ENCODE measurements around the gene SEMA7A. TPM values are rescaled to one million over a fixed set of nuclear protein-coding genes. Genes with fewer than 3 reads are reported as not detected.
A peak's percentile ranks its signal among the peaks of the same experiment; 100 is the strongest.

The SEMA7A gene
- polyA plus RNA-seq, 1 donor from 2014 or later, result 5.0 TPM

GRCh38 chr15:74378848-74379247 lies 54.9 kb downstream of the SEMA7A start:
- H3K27me3 Mint-ChIP-seq, result no peaks in the 10 kb centered on the region
- H3K4me3 Mint-ChIP-seq, result peak overlapping the region in 1 of 4 donors; percentile 12
- H3K27ac Mint-ChIP-seq, result peak overlapping the region in 1 of 3 donors; percentile 92
- H3K4me1 Mint-ChIP-seq, result peaks cover 13 to 35% (median 23%) of the 10 kb centered on the region in 3 donors
- no peaks in the 10 kb centered on the region for H3K36me3 Mint-ChIP-seq
- no peaks in the 10 kb centered on the region for H3K9me3 Mint-ChIP-seq

GRCh38 chr15:74377831-74378766 lies 55.7 kb downstream of the SEMA7A start:
- H3K9me3 Mint-ChIP-seq, result no peaks in the 10 kb centered on the region
- no peak overlapping the region for H3K4me3 Mint-ChIP-seq
- H3K27me3 Mint-ChIP-seq, result no peaks in the 10 kb centered on the region
- peaks cover 9 to 33% (median 19%) of the 10 kb centered on the region in 3 donors for H3K4me1 Mint-ChIP-seq
- H3K36me3 Mint-ChIP-seq, result no peaks in the 10 kb centered on the region
- no peak overlapping the region for H3K27ac Mint-ChIP-seq

- Mint-ChIP-seq H3K27ac (peak overlapping the region in 2 of 3 donors; percentile 47 to 92), H3K4me3 (peak overlapping the region in 1 of 4 donors; percentile 73), H3K9me3 (no peaks in the 10 kb centered on the region), H3K4me1 (peaks cover 9 to 26% (median 13%) of the 10 kb centered on the region in 3 donors), H3K36me3 (no peaks in the 10 kb centered on the region), H3K27me3 (peaks cover under 1% of the 10 kb centered on the region)
These were observed 56.8 kb downstream of the SEMA7A start for GRCh38 chr15:74376825-74377581.

- Mint-ChIP-seq H3K27me3 (peaks cover 2% of the 10 kb centered on the region), H3K27ac (peak overlapping the region in 2 of 3 donors; percentile 47 to 92), H3K36me3 (no peaks in the 10 kb centered on the region), H3K4me1 (peaks cover 9 to 25% (median 13%) of the 10 kb centered on the region in 3 donors), H3K4me3 (peak overlapping the region in 2 of 4 donors; percentile 35 to 73), H3K9me3 (no peaks in the 10 kb centered on the region)
These were observed 57.5 kb downstream of the SEMA7A start for GRCh38 chr15:74376226-74376625.

GRCh38 chr15:74375303-74375693 lies 58.5 kb downstream of the SEMA7A start:
- Mint-ChIP-seq H3K4me1 (peaks cover 9 to 25% (median 13%) of the 10 kb centered on the region in 3 donors), H3K4me3 (peak overlapping the region; percentile 73 to 94 (median 88)), H3K27me3 (peaks cover 2% of the 10 kb centered on the region), H3K27ac (peak overlapping the region; percentile 41 to 91 (median 64)), H3K36me3 (no peaks in the 10 kb centered on the region), H3K9me3 (no peaks in the 10 kb centered on the region)

GRCh38 chr15:74374648-74375302 lies 59.0 kb downstream of the SEMA7A start:
- no peaks in the 10 kb centered on the region for H3K9me3 Mint-ChIP-seq
- H3K27me3 Mint-ChIP-seq, result peaks cover 5% of the 10 kb centered on the region
- H3K4me1 Mint-ChIP-seq, result peaks cover 9 to 25% (median 13%) of the 10 kb centered on the region in 3 donors
- H3K4me3 Mint-ChIP-seq, result peak overlapping the region; percentile 73 to 94 (median 88)
- no peaks in the 10 kb centered on the region for H3K36me3 Mint-ChIP-seq
- H3K27ac Mint-ChIP-seq, result peak overlapping the region; percentile 41 to 91 (median 64)

- Mint-ChIP-seq H3K4me1 (peaks cover 9 to 21% (median 13%) of the 10 kb centered on the region in 3 donors), H3K27ac (peak overlapping the region; percentile 40 to 91 (median 64)), H3K27me3 (peaks cover 5% of the 10 kb centered on the region), H3K9me3 (no peaks in the 10 kb centered on the region), H3K4me3 (peak overlapping the region; percentile 73 to 94 (median 88)), H3K36me3 (no peaks in the 10 kb centered on the region)
These were observed 59.8 kb downstream of the SEMA7A start for GRCh38 chr15:74373731-74374647.

- peak overlapping the region in 3 of 4 donors; percentile 66 to 83 (median 73) for H3K4me3 Mint-ChIP-seq
- peak overlapping the region in 2 of 3 donors; percentile 40 to 64 for H3K27ac Mint-ChIP-seq
- H3K4me1 Mint-ChIP-seq, result peaks cover 9 to 17% (median 13%) of the 10 kb centered on the region in 3 donors
- H3K27me3 Mint-ChIP-seq, result peaks cover 5% of the 10 kb centered on the region
- no peaks in the 10 kb centered on the region for H3K36me3 Mint-ChIP-seq
- no peaks in the 10 kb centered on the region for H3K9me3 Mint-ChIP-seq
These were observed 60.6 kb downstream of the SEMA7A start for GRCh38 chr15:74373056-74373650.

GRCh38 chr15:74370471-74370870 lies 63.3 kb downstream of the SEMA7A start:
- no peak overlapping the region for H3K4me3 Mint-ChIP-seq
- no peaks in the 10 kb centered on the region for H3K9me3 Mint-ChIP-seq
- no peaks in the 10 kb centered on the region for H3K36me3 Mint-ChIP-seq
- peaks cover 9 to 15% (median 13%) of the 10 kb centered on the region in 3 donors for H3K4me1 Mint-ChIP-seq
- H3K27me3 Mint-ChIP-seq, result peaks cover 17% of the 10 kb centered on the region
- H3K27ac Mint-ChIP-seq, result no peak overlapping the region

GRCh38 chr15:74369756-74370155 lies 64.0 kb downstream of the SEMA7A start:
- Mint-ChIP-seq H3K27ac (no peak overlapping the region), H3K27me3 (peaks cover 21% of the 10 kb centered on the region), H3K36me3 (no peaks in the 10 kb centered on the region), H3K9me3 (no peaks in the 10 kb centered on the region), H3K4me1 (peaks cover 4 to 9% (median 9%) of the 10 kb centered on the region in 3 donors), H3K4me3 (no peak overlapping the region)

GRCh38 chr15:74369084-74369745 lies 64.5 kb downstream of the SEMA7A start:
- Mint-ChIP-seq H3K4me1 (peaks cover 0 to 4% (median 3%) of the 10 kb centered on the region in 3 donors), H3K9me3 (no peaks in the 10 kb centered on the region), H3K36me3 (no peaks in the 10 kb centered on the region), H3K27me3 (peaks cover 21% of the 10 kb centered on the region), H3K4me3 (peak overlapping the region in 1 of 4 donors; percentile 61), H3K27ac (no peak overlapping the region)

- H3K4me1 Mint-ChIP-seq, result peaks cover 0 to 2% (median 0%) of the 10 kb centered on the region in 3 donors
- H3K27ac Mint-ChIP-seq, result no peak overlapping the region
- no peak overlapping the region for H3K4me3 Mint-ChIP-seq
- no peaks in the 10 kb centered on the region for H3K36me3 Mint-ChIP-seq
- H3K9me3 Mint-ChIP-seq, result no peaks in the 10 kb centered on the region
- peaks cover 25% of the 10 kb centered on the region for H3K27me3 Mint-ChIP-seq
These were observed 65.6 kb downstream of the SEMA7A start for GRCh38 chr15:74368121-74368520.

GRCh38 chr15:74367296-74367854 lies 66.4 kb downstream of the SEMA7A start, which contains the start of gene CYP11A1:
CYP11A1 (minus strand) TSS chr15:74367646; CDS start chr15:74367585, 61 bp downstream.
- H3K4me1 Mint-ChIP-seq, result peaks cover 0 to 2% (median 0%) of the 10 kb centered on the region in 3 donors
- no peaks in the 10 kb centered on the region for H3K36me3 Mint-ChIP-seq
- peaks cover 25% of the 10 kb centered on the region for H3K27me3 Mint-ChIP-seq
- H3K4me3 Mint-ChIP-seq, result peak within 1 kb of the TSS in 2 of 4 donors; percentile 43 to 75
- no peaks in the 10 kb centered on the region for H3K9me3 Mint-ChIP-seq
- no peak within 1 kb of the TSS for H3K27ac Mint-ChIP-seq

All from IgD-negative memory B cell (primary cell).